Astrocyte (in vitro differentiated cells and primary cell): ENCODE measurements around the gene BCR. TPM values are rescaled to one million over a fixed set of nuclear protein-coding genes. Genes with fewer than 3 reads are reported as not detected.

ENCODE experiments used
- DNase-seq: peaks from one replicate; pipeline ENCODE4 v3.0.0-alpha.2; 2010; ENCODE audit warnings: low read depth
- FAIRE-seq: peaks from 2 replicates; lab custom pipeline; 2011; peaks lifted over from hg19 to GRCh38; lab: Jason Lieb, UNC
- H2AFZ ChIP-seq: 2 replicates; pipeline ENCODE4 v1.6.0; 2012; ENCODE audit warnings: low read depth, low read length, inconsistent platforms
- H3K27ac ChIP-seq: 2 replicates; pipeline ENCODE4 v1.5.1; 2011; ENCODE audit warnings: low read depth, low read length, inconsistent platforms
- H3K27me3 ChIP-seq: 2 replicates; pipeline ENCODE4 v1.6.0; 2011; ENCODE audit warnings: low read length, inconsistent platforms; ENCODE audit not compliant: insufficient read depth
- H3K36me3 ChIP-seq: 2 replicates; pipeline ENCODE4 v1.5.1; 2011; ENCODE audit warnings: low read length, inconsistent platforms; ENCODE audit not compliant: insufficient read depth
- H3K4me1 ChIP-seq: 2 replicates; pipeline ENCODE4 v1.5.1; 2011; ENCODE audit warnings: low read length, inconsistent platforms; ENCODE audit not compliant: insufficient read depth
- H3K4me2 ChIP-seq: 2 replicates; pipeline ENCODE4 v1.6.0; 2012; ENCODE audit warnings: low read length, inconsistent platforms
- H3K4me3 ChIP-seq: 2 replicates; pipeline ENCODE4 v1.5.1; 2011; ENCODE audit warnings: low read depth, mild to moderate bottlenecking, low read length, inconsistent platforms; ENCODE audit not compliant: insufficient read depth
- H3K79me2 ChIP-seq: 2 replicates; pipeline ENCODE4 v1.6.0; 2012; ENCODE audit warnings: mild to moderate bottlenecking, low read length, inconsistent platforms; ENCODE audit not compliant: insufficient read depth
- H3K9ac ChIP-seq: 2 replicates; pipeline ENCODE4 v1.6.0; 2012; ENCODE audit warnings: mild to moderate bottlenecking, low read length, inconsistent platforms
- H3K9me3 ChIP-seq: 2 replicates; pipeline ENCODE4 v1.5.1; 2012; ENCODE audit warnings: low read depth, mild to moderate bottlenecking, low read length, inconsistent platforms; ENCODE audit not compliant: insufficient read depth
- H4K20me1 ChIP-seq: 2 replicates; pipeline ENCODE4 v1.6.0; 2012; ENCODE audit warnings: low read length, inconsistent platforms; ENCODE audit not compliant: insufficient read depth
- H3K27ac Mint-ChIP-seq: one replicate; pipeline ENCODE4 v1.8.0; 2021; ENCODE audit warnings: mild to moderate bottlenecking, mixed read lengths; ENCODE audit not compliant: unreplicated experiment
- H3K27me3 Mint-ChIP-seq: one replicate; pipeline ENCODE4 v1.8.0; 2021; ENCODE audit warnings: low read depth, mixed read lengths; ENCODE audit not compliant: unreplicated experiment
- H3K36me3 Mint-ChIP-seq: one replicate; pipeline ENCODE4 v1.8.0; 2021; ENCODE audit warnings: low read depth, mixed read lengths; ENCODE audit not compliant: unreplicated experiment
- H3K4me1 Mint-ChIP-seq: one replicate; pipeline ENCODE4 v1.8.0; 2021; ENCODE audit warnings: low read depth, mixed read lengths; ENCODE audit not compliant: unreplicated experiment
- H3K4me3 Mint-ChIP-seq: one replicate; pipeline ENCODE4 v1.8.0; 2021; ENCODE audit warnings: mild to moderate bottlenecking, moderate library complexity, mixed read lengths; ENCODE audit not compliant: unreplicated experiment
- H3K9me3 Mint-ChIP-seq: one replicate; pipeline ENCODE4 v1.8.0; 2021; ENCODE audit warnings: mild to moderate bottlenecking, mixed read lengths; ENCODE audit not compliant: unreplicated experiment
- EZH2 ChIP-seq: IDR thresholded peaks from 2 replicates; pipeline ENCODE4 v1.6.1; 2012; ENCODE audit warnings: mild to moderate bottlenecking, low read length, inconsistent platforms; ENCODE audit not compliant: insufficient read depth
- total RNA-seq: library from RNA; stranded (reverse); gene quantifications from 2 replicates; pipeline ENCODE4 v1.2.1, GENCODE V29; 2021
- TF ChIP-seq, protein P1 (sequence below): IDR thresholded peaks from 2 replicates; pipeline ENCODE4 v1.5.1; 2011; ENCODE audit warnings: low read depth, mild to moderate bottlenecking, inconsistent platforms, low read length, moderate library complexity; ENCODE audit not compliant: insufficient read depth

Gene BCR
- total RNA-seq, 1 donor from 2014 or later = 48.9 TPM

DNA sequence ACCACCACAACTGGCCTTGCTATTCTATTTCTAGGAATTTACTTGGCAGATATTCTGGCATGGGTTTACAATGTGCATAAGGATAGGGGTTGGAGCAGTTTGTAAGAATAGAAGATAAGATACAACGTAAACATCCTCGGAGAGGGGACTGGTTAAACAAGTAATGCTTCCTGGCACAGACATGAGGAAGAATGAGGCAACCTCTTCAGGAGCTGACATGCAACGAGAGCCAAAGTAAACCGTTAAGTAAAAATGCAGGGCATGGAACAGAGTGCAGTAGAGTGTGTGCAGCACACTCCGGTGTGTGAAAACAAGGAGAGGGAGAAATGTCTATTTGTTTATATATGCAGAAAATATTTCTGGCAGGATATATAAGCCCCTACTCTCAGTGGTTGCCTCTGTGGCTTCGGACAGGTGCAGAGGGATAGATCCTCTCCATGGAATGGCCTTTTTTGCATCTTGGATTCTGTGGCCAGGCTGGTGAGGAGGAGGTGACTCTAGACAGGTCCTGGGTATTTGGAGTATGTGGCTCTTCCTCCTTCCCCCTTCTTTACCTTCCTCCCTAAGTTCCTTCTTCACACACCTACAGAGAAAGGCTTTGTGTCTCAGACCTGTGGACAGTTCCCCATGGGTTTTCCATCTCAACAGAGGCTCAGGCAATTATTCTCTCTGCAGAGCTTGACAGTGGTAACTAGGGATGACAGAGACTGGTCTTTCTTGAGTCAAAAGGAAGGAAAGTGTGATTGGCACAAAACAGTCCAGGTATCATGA, 32.5 kb upstream of the BCR start:
- Histone ChIP-seq H3K4me1 (peaks cover 23% of the 10 kb centered on the region), H3K27ac (no peak overlapping the region), H2AFZ (no peak overlapping the region), H3K36me3 (no peaks in the 10 kb centered on the region), H3K79me2 (peaks cover 2% of the 10 kb centered on the region), H4K20me1 (peaks cover 12% of the 10 kb centered on the region), H3K4me3 (no peak overlapping the region), H3K9me3 (no peaks in the 10 kb centered on the region), H3K9ac (no peak overlapping the region), H3K27me3 (no peaks in the 10 kb centered on the region), H3K4me2 (no peak overlapping the region)
- no peak for FAIRE-seq
- peak overlapping the region; percentile 78 for H3K27ac Mint-ChIP-seq
- peaks cover 4% of the 10 kb centered on the region for H3K27me3 Mint-ChIP-seq
- peaks cover 7% of the 10 kb centered on the region for H3K4me1 Mint-ChIP-seq
- TF ChIP-seq EZH2 = no peak
- TF ChIP-seq, protein P1, sequence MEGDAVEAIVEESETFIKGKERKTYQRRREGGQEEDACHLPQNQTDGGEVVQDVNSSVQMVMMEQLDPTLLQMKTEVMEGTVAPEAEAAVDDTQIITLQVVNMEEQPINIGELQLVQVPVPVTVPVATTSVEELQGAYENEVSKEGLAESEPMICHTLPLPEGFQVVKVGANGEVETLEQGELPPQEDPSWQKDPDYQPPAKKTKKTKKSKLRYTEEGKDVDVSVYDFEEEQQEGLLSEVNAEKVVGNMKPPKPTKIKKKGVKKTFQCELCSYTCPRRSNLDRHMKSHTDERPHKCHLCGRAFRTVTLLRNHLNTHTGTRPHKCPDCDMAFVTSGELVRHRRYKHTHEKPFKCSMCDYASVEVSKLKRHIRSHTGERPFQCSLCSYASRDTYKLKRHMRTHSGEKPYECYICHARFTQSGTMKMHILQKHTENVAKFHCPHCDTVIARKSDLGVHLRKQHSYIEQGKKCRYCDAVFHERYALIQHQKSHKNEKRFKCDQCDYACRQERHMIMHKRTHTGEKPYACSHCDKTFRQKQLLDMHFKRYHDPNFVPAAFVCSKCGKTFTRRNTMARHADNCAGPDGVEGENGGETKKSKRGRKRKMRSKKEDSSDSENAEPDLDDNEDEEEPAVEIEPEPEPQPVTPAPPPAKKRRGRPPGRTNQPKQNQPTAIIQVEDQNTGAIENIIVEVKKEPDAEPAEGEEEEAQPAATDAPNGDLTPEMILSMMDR = no peak
- DNase-seq = peak; percentile 57
- peaks cover under 1% of the 10 kb centered on the region for H3K9me3 Mint-ChIP-seq
- H3K36me3 Mint-ChIP-seq = peaks cover 14% of the 10 kb centered on the region
- H3K4me3 Mint-ChIP-seq = no peak overlapping the region

DNA sequence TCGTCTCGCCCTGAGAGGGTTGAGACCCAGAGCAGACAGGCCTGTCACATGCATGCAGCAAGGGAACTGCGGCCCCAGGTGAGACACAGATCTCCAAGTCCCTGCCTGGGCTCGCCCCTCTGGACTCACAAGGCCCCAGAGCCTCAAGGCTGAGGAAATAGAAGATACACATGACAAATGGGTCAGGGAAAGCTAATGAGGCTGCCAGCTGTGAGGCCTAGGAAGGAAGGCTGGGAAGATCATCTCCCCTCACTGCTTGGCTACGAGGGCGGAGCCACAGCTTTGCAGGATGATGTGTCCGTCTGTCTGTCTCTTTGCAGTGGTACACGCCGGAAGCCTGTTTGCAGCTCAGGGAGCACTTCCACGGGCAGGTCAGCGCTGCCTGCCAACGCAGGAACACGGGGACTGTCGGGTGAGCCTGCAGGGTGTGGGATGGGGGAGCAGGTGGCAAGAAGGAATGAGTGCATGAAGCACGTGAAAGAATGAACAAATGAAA, 30.5 kb upstream of the BCR start:
- Mint-ChIP-seq H3K9me3 (no peaks in the 10 kb centered on the region), H3K27me3 (peaks cover 4% of the 10 kb centered on the region), H3K27ac (peak overlapping the region; percentile 5), H3K4me3 (no peak overlapping the region), H3K36me3 (peaks cover 16% of the 10 kb centered on the region), H3K4me1 (peaks cover 7% of the 10 kb centered on the region)
- no peaks in the 10 kb centered on the region for H3K27me3 ChIP-seq
- no peak overlapping the region for H3K27ac ChIP-seq
- TF ChIP-seq, protein P1 = no peak
- TF ChIP-seq EZH2 = no peak
- H3K4me2 ChIP-seq = no peak overlapping the region
- DNase-seq (no peak), FAIRE-seq (no peak)
- H3K9ac ChIP-seq = no peak overlapping the region
- H3K36me3 ChIP-seq = no peaks in the 10 kb centered on the region
- no peak overlapping the region for H2AFZ ChIP-seq
- H3K4me3 ChIP-seq = no peak overlapping the region
- peaks cover 2% of the 10 kb centered on the region for H3K79me2 ChIP-seq
- no peaks in the 10 kb centered on the region for H3K9me3 ChIP-seq
- peaks cover 21% of the 10 kb centered on the region for H3K4me1 ChIP-seq
- peaks cover 12% of the 10 kb centered on the region for H4K20me1 ChIP-seq

DNA sequence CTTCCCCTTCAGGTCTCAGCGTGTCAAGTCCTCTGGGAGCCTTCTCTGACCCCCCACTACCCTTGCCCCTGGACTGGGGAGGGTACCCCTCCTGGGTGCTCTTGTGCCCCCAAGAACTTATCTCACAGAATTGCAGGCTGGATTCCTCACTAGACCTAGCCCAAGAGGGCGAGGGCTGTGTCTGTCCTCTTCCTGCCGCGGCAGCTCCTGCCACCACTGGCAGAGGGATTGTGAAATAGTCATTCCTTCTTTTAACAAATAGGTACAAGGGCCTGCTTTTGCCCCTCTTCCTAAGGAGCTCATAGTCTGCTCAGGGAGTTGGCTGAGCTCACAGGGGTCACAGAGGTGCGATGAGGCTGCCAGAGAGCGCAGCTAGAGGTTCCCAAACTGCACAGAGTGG, 29.5 kb upstream of the BCR start:
- Histone ChIP-seq H2AFZ (no peak overlapping the region), H3K4me2 (no peak overlapping the region), H3K27ac (no peak overlapping the region), H3K27me3 (no peaks in the 10 kb centered on the region), H3K4me3 (no peak overlapping the region), H3K4me1 (peaks cover 14% of the 10 kb centered on the region), H3K36me3 (no peaks in the 10 kb centered on the region), H4K20me1 (peaks cover 12% of the 10 kb centered on the region), H3K79me2 (no peaks in the 10 kb centered on the region), H3K9ac (no peak overlapping the region), H3K9me3 (no peaks in the 10 kb centered on the region)
- FAIRE-seq (no peak), DNase-seq (no peak)
- Mint-ChIP-seq H3K4me3 (no peak overlapping the region), H3K4me1 (peaks cover 7% of the 10 kb centered on the region), H3K36me3 (peaks cover 18% of the 10 kb centered on the region), H3K9me3 (no peaks in the 10 kb centered on the region), H3K27me3 (peaks cover 4% of the 10 kb centered on the region), H3K27ac (no peak overlapping the region)
- TF ChIP-seq, protein P1 = no peak
- TF ChIP-seq EZH2 = no peak
